A673 (cell line): ENCODE results near the gene BFSP2. TPM values are rescaled to one million over a fixed set of nuclear protein-coding genes. Genes with fewer than 3 reads are reported as not detected.

Experiments
- BruUV-seq: library from RNA; stranded (reverse); fragments of 400-500 nt; replicated peaks from 2 replicates; lab custom pipeline; 2021; lab: Mats Ljungman, UMichigan
- CTCF ChIA-PET: fragments of 300-600 bp; sonication (Branson Sonifier 250); formaldehyde crosslinking; loops from one replicate; lab custom pipeline; 2022; ENCODE audit warnings: antibody characterized with exemption; lab: Charles Lee
- POLR2A ChIA-PET: fragments of 300-600 bp; sonication (Branson Sonifier 250); formaldehyde crosslinking; loops from one replicate; lab custom pipeline; 2022; ENCODE audit warnings: antibody characterized with exemption; ENCODE audit not compliant: low non-redundant PET; lab: Charles Lee
- DNase-seq: peaks from one replicate; pipeline ENCODE4 v3.0.0-alpha.2; 2015; ENCODE audit warnings: low spot score
- H3K27ac ChIP-seq: fragments of 200-600 bp; sonication (generic); 2 replicates; pipeline ENCODE4 v1.5.1; 2016; ENCODE audit warnings: mixed run types, low read depth, mild to moderate bottlenecking, mixed read lengths, antibody characterized with exemption, low read length; ENCODE audit not compliant: poor library complexity, severe bottlenecking
- H3K27me3 ChIP-seq: fragments of 200-600 bp; sonication (generic); replicated peaks from 2 replicates; pipeline ENCODE4 v1.6.1; 2017; ENCODE audit warnings: mixed run types, low read depth, mild to moderate bottlenecking, mixed read lengths, antibody characterized with exemption, low read length; ENCODE audit not compliant: insufficient read depth, poor library complexity
- H3K36me3 ChIP-seq: fragments of 200-600 bp; sonication (generic); 2 replicates; pipeline ENCODE4 v1.6.1; 2016; ENCODE audit warnings: mixed run types, mild to moderate bottlenecking, mixed read lengths, antibody characterized with exemption, low read length; ENCODE audit not compliant: insufficient read depth, poor library complexity, severe bottlenecking
- H3K4me1 ChIP-seq: fragments of 200-600 bp; sonication (generic); 2 replicates; pipeline ENCODE4 v1.6.1; 2017; ENCODE audit warnings: mixed run types, mild to moderate bottlenecking, mixed read lengths, antibody characterized with exemption, low read length; ENCODE audit not compliant: insufficient read depth, poor library complexity, severe bottlenecking
- H3K4me3 ChIP-seq: fragments of 200-600 bp; sonication (generic); 2 replicates; pipeline ENCODE4 v1.5.1; 2016; ENCODE audit warnings: low read depth, mixed run types, mild to moderate bottlenecking, mixed read lengths, low read length; ENCODE audit not compliant: poor library complexity, severe bottlenecking
- H3K9me3 ChIP-seq: fragments of 200-600 bp; sonication (generic); 2 replicates; pipeline ENCODE4 v1.6.1; 2016; ENCODE audit warnings: mixed run types, low read depth, mild to moderate bottlenecking, mixed read lengths, antibody characterized with exemption, low read length; ENCODE audit not compliant: poor library complexity, severe bottlenecking
- CTCF ChIP-seq: fragments of 300-800, 200-600 bp; sonication (generic); conservative IDR thresholded peaks from 2 replicates; pipeline ENCODE4 v1.5.1; 2017; ENCODE audit warnings: low read depth, mild to moderate bottlenecking, antibody characterized with exemption, low read length, moderate library complexity, mixed read lengths
- EZH2 ChIP-seq: fragments of 200-600 bp; sonication (generic); IDR thresholded peaks from 2 replicates; pipeline ENCODE4 v1.6.1; 2017; ENCODE audit warnings: borderline replicate concordance, low read depth, mild to moderate bottlenecking, mixed read lengths, antibody characterized with exemption, low read length; ENCODE audit not compliant: poor library complexity, severe bottlenecking
- intact Hi-C: fragments of 100-400 bp; cut with micrococcal nuclease; formaldehyde crosslinking; loops from one replicate; pipeline ENCODE4 v1.10.0; 2022; ENCODE audit not compliant: unreplicated experiment
- total RNA-seq: library from RNA; stranded (reverse); gene quantifications from 2 replicates; pipeline ENCODE4 v1.2.3, GENCODE V29; 2021

Gene BFSP2
- total RNA-seq, 1 experiment from 2014 or later = not detected

- POLR2A ChIA-PET = no interaction called here
- DNase-seq = no peak
- Histone ChIP-seq H3K27ac (no peak overlapping the region), H3K4me3 (no peak overlapping the region), H3K9me3 (no peaks in the 10 kb centered on the region), H3K4me1 (no peaks in the 10 kb centered on the region), H3K27me3 (no peaks in the 10 kb centered on the region), H3K36me3 (no peaks in the 10 kb centered on the region)
- BruUV-seq = no TSS peak
- CTCF ChIA-PET = no interaction called here
- intact Hi-C loops = no loop called here
- TF ChIP-seq EZH2 (no peak), CTCF (no peak)
These were observed 42.0 kb downstream of the BFSP2 start for GRCh38 chr3:133441867-133442270.

GRCh38 chr3:133442518-133442917, 42.7 kb downstream of the BFSP2 start:
- no peaks in the 10 kb centered on the region for H3K4me1 ChIP-seq
- TF ChIP-seq CTCF (no peak), EZH2 (no peak)
- CTCF ChIA-PET = no interaction called here
- H3K27ac ChIP-seq = no peak overlapping the region
- H3K4me3 ChIP-seq = no peak overlapping the region
- POLR2A ChIA-PET = no interaction called here
- BruUV-seq = no TSS peak
- no peaks in the 10 kb centered on the region for H3K27me3 ChIP-seq
- intact Hi-C loops = no loop called here
- no peaks in the 10 kb centered on the region for H3K36me3 ChIP-seq
- no peak for DNase-seq
- no peaks in the 10 kb centered on the region for H3K9me3 ChIP-seq

GRCh38 chr3:133443649-133444422, 44.0 kb downstream of the BFSP2 start:
- Histone ChIP-seq H3K9me3 (no peaks in the 10 kb centered on the region), H3K27me3 (no peaks in the 10 kb centered on the region), H3K4me1 (no peaks in the 10 kb centered on the region), H3K36me3 (no peaks in the 10 kb centered on the region), H3K27ac (no peak overlapping the region), H3K4me3 (no peak overlapping the region)
- intact Hi-C loops = no loop called here
- no peak for TF ChIP-seq EZH2
- no peak for TF ChIP-seq CTCF
- no peak for DNase-seq
- BruUV-seq = no TSS peak
- POLR2A ChIA-PET = no interaction called here
- CTCF ChIA-PET = no interaction called here
